ENCODE results near the gene FAM83C.

The FAM83C gene

GRCh38 chr20:35303382-35303734 lies 11.1 kb upstream of the FAM83C start:
- TF ChIP-seq CTCF (conservative IDR thresholded peaks at IDR 0.05): no peak
- no peak for TF ChIP-seq ZFX (IDR thresholded peaks at IDR 0.05)
- peak overlapping the region; percentile 12; the same call in 1 of the 2 replicates for H3K27ac ChIP-seq

- TF ChIP-seq ZFX (IDR thresholded peaks at IDR 0.05): no peak
- H3K27ac ChIP-seq: peak overlapping the region; percentile 32; the same call in 1 of the 2 replicates
These were observed 10.5 kb upstream of the FAM83C start for GRCh38 chr20:35302421-35303335.

GRCh38 chr20:35301426-35301825 lies 9.2 kb upstream of the FAM83C start:
- H3K27ac ChIP-seq: no peak overlapping the region
- TF ChIP-seq CTCF (conservative IDR thresholded peaks at IDR 0.05) (no peak), ZFX (IDR thresholded peaks at IDR 0.05) (no peak)

GRCh38 chr20:35300469-35301262 lies 8.4 kb upstream of the FAM83C start:
- no peak overlapping the region for H3K27ac ChIP-seq
- TF ChIP-seq ZFX (IDR thresholded peaks at IDR 0.05) (no peak), CTCF (conservative IDR thresholded peaks at IDR 0.05) (no peak)

GRCh38 chr20:35299780-35300179 lies 7.6 kb upstream of the FAM83C start:
- no peak overlapping the region for H3K27ac ChIP-seq
- TF ChIP-seq ZFX (IDR thresholded peaks at IDR 0.05) (no peak), CTCF (conservative IDR thresholded peaks at IDR 0.05) (no peak)

GRCh38 chr20:35298264-35298663 lies 6.0 kb upstream of the FAM83C start:
- no peak for TF ChIP-seq CTCF (conservative IDR thresholded peaks at IDR 0.05)
- no peak for TF ChIP-seq ZFX (IDR thresholded peaks at IDR 0.05)
- no peak overlapping the region for H3K27ac ChIP-seq

GRCh38 chr20:35297740-35298139 lies 5.5 kb upstream of the FAM83C start:
- no peak overlapping the region for H3K27ac ChIP-seq
- TF ChIP-seq CTCF (conservative IDR thresholded peaks at IDR 0.05) (no peak), ZFX (IDR thresholded peaks at IDR 0.05) (no peak)
